H1 (cell line): ENCODE results near the gene PLB1. TPM values are rescaled to one million over a fixed set of nuclear protein-coding genes. Genes with fewer than 3 reads are reported as not detected.

Source experiments
- CTCF ChIA-PET: fragments of 300-600 bp; sonication (Branson Sonifier 250); formaldehyde crosslinking; loops from one replicate; lab custom pipeline; 2021; ENCODE audit not compliant: partially characterized antibody; lab: Charles Lee
- POLR2A ChIA-PET: fragments of 300-600 bp; sonication (Branson Sonifier 250); formaldehyde crosslinking; loops from one replicate; lab custom pipeline; 2021; ENCODE audit warnings: inconsistent platforms; ENCODE audit not compliant: partially characterized antibody; lab: Charles Lee
- DNase-seq, 2 experiments: peaks; one replicate each; pipeline versions ENCODE4 v3.0.0 to v3.0.0-alpha.2; 2010 to 2022; ENCODE audit warnings: low spot score in 2 of 2, low read depth in 1 of 2, mixed read lengths in 1 of 2
- FAIRE-seq: peaks from 2 replicates; lab custom pipeline; 2011; peaks lifted over from hg19 to GRCh38; lab: Jason Lieb, UNC
- H2AFZ ChIP-seq: 2 replicates; pipeline ENCODE4 v1.8.1; 2012; ENCODE audit warnings: low read length, inconsistent platforms
- H2AK5ac ChIP-seq: 2 replicates; pipeline ENCODE4 v1.6.1; 2013; ENCODE audit warnings: low read depth, low read length
- H2BK120ac ChIP-seq: replicated peaks from 2 replicates; pipeline ENCODE3; 2013; ENCODE audit warnings: low read depth, low read length, inconsistent platforms
- H2BK12ac ChIP-seq: 2 replicates; pipeline ENCODE4 v1.6.1; 2013; ENCODE audit warnings: low read depth, low read length
- H2BK15ac ChIP-seq: 2 replicates; pipeline ENCODE4 v1.6.1; 2013; ENCODE audit warnings: low read length
- H2BK20ac ChIP-seq: 2 replicates; pipeline ENCODE4 v1.6.1; 2013; ENCODE audit warnings: low read length
- H2BK5ac ChIP-seq: 2 replicates; pipeline ENCODE4 v1.6.1; 2013; ENCODE audit warnings: low read depth, low read length
- H3K14ac ChIP-seq: 2 replicates; pipeline ENCODE4 v1.6.1; 2013; ENCODE audit warnings: inconsistent platforms; ENCODE audit not compliant: insufficient read length
- H3K18ac ChIP-seq: 2 replicates; pipeline ENCODE4 v1.6.1; 2013; ENCODE audit warnings: low read length; ENCODE audit errors: extremely low read depth
- H3K23ac ChIP-seq: 2 replicates; pipeline ENCODE4 v1.6.1; 2013; ENCODE audit warnings: inconsistent platforms; ENCODE audit not compliant: insufficient read length
- H3K23me2 ChIP-seq: 2 replicates; pipeline ENCODE4 v1.6.1; 2013; ENCODE audit warnings: low read depth, low read length
- H3K27ac ChIP-seq: 2 replicates; pipeline ENCODE4 v1.6.1; 2011; ENCODE audit warnings: low read depth, low read length, inconsistent platforms
- H3K27me3 ChIP-seq, 4 experiments: replicated peaks in 1 of 4; 1 replicate in 1 of 4; 2 replicates in 3 of 4; pipeline versions ENCODE4 v1.6.1 to v1.8.1; 2011 to 2013; ENCODE audit warnings: low read length in 3 of 4, mild to moderate bottlenecking in 3 of 4, inconsistent platforms in 2 of 4, mixed read lengths in 2 of 4, moderate library complexity in 1 of 4; ENCODE audit not compliant: control insufficient read depth in 3 of 4, insufficient read depth in 3 of 4; ENCODE audit errors: extremely low read depth in 1 of 4
- H3K36me3 ChIP-seq, 4 experiments: 2 replicates each; pipeline versions ENCODE4 v1.6.1 to v1.8.1; 2011 to 2013; ENCODE audit warnings: mild to moderate bottlenecking in 4 of 4, low read length in 3 of 4, moderate library complexity in 2 of 4, control low read depth in 1 of 4, inconsistent platforms in 1 of 4; ENCODE audit not compliant: insufficient read depth in 4 of 4, control insufficient read depth in 2 of 4
- H3K4ac ChIP-seq: replicated peaks from 2 replicates; pipeline ENCODE3; 2013; ENCODE audit warnings: low read length, low read depth, mixed read lengths, inconsistent platforms; ENCODE audit not compliant: insufficient read length
- H3K4me1 ChIP-seq, 4 experiments: replicated peaks in 1 of 4; 1 replicate in 1 of 4; 2 replicates in 3 of 4; pipeline versions ENCODE4 v1.6.1 to v1.8.1; 2011 to 2013; ENCODE audit warnings: low read length in 3 of 4, inconsistent platforms in 2 of 4, mixed read lengths in 1 of 4; ENCODE audit not compliant: insufficient read depth in 4 of 4, control insufficient read depth in 3 of 4
- H3K4me2 ChIP-seq, 2 experiments: 2 replicates each; pipeline versions ENCODE4 v1.6.1 to v1.8.1; 2011 to 2013; ENCODE audit warnings: low read depth in 2 of 2, low read length in 2 of 2, control low read depth in 1 of 2, inconsistent platforms in 1 of 2, mild to moderate bottlenecking in 1 of 2; ENCODE audit not compliant: insufficient read depth in 1 of 2
- H3K4me3 ChIP-seq, 4 experiments: fragments of 200-600, 300-600 bp in 1 of 4; sonication (generic), shearing (Covaris generic), sonication (Bioruptor Twin) in 1 of 4; 2 replicates each; pipeline versions ENCODE4 v1.5.1 to v1.8.1; 2011 to 2016; ENCODE audit warnings: low read length in 4 of 4, low read depth in 3 of 4, control low read depth in 2 of 4, inconsistent platforms in 2 of 4, mild to moderate bottlenecking in 2 of 4, mixed read lengths in 1 of 4, moderate library complexity in 1 of 4; ENCODE audit not compliant: insufficient read depth in 2 of 4; ENCODE audit errors: extremely low read depth in 1 of 4
- H3K56ac ChIP-seq: replicated peaks from 2 replicates; pipeline ENCODE3; 2013; ENCODE audit warnings: low read depth, mild to moderate bottlenecking, mixed read lengths, low read length, inconsistent platforms; ENCODE audit not compliant: insufficient read length
- H3K79me1 ChIP-seq: 2 replicates; pipeline ENCODE4 v1.6.1; 2013; ENCODE audit warnings: low read depth, low read length, control low read depth
- H3K79me2 ChIP-seq, 2 experiments: 2 replicates each; pipeline versions ENCODE4 v1.6.1 to v1.8.1; 2012 to 2013; ENCODE audit warnings: low read length in 2 of 2, mild to moderate bottlenecking in 2 of 2, inconsistent platforms in 1 of 2; ENCODE audit not compliant: insufficient read depth in 2 of 2, control insufficient read depth in 1 of 2
- H3K9ac ChIP-seq, 4 experiments: replicated peaks in 1 of 4; 1 replicate in 1 of 4; 2 replicates in 3 of 4; pipeline versions ENCODE4 v1.6.1 to v1.8.1; 2011 to 2013; ENCODE audit warnings: low read depth in 3 of 4, low read length in 3 of 4, control low read depth in 2 of 4, mild to moderate bottlenecking in 2 of 4, moderate library complexity in 2 of 4, inconsistent platforms in 1 of 4; ENCODE audit errors: extremely low read depth in 1 of 4
- H3K9me3 ChIP-seq, 2 experiments: 2 replicates each; pipeline versions ENCODE4 v1.6.1 to v1.8.1; 2012 to 2013; ENCODE audit warnings: mild to moderate bottlenecking in 2 of 2, moderate library complexity in 2 of 2, control low read depth in 1 of 2, inconsistent platforms in 1 of 2, low read depth in 1 of 2, low read length in 1 of 2, mixed read lengths in 1 of 2; ENCODE audit not compliant: insufficient read depth in 2 of 2
- H4K20me1 ChIP-seq, 2 experiments: replicated peaks in 1 of 2; 2 replicates each; pipeline versions ENCODE3 to v1.8.1; 2011 to 2013; ENCODE audit warnings: inconsistent platforms in 2 of 2, low read length in 2 of 2, mild to moderate bottlenecking in 1 of 2; ENCODE audit not compliant: insufficient read depth in 2 of 2, control insufficient read depth in 1 of 2
- H4K5ac ChIP-seq: 2 replicates; pipeline ENCODE4 v1.6.1; 2013; ENCODE audit warnings: low read length, low read depth, mixed read lengths, inconsistent platforms; ENCODE audit not compliant: insufficient read length
- H4K8ac ChIP-seq: 2 replicates; pipeline ENCODE4 v1.8.0; 2013; ENCODE audit warnings: mild to moderate bottlenecking, moderate library complexity, low read length, inconsistent platforms; ENCODE audit not compliant: insufficient read depth; ENCODE audit errors: extremely low read depth
- H4K91ac ChIP-seq: replicated peaks from 2 replicates; pipeline ENCODE3; 2013; ENCODE audit warnings: low read length, mixed read lengths, inconsistent platforms; ENCODE audit not compliant: insufficient read length
- ASH2L ChIP-seq: fragments of 200-600, 300-600 bp; sonication (generic); IDR thresholded peaks from one replicate; pipeline ENCODE4 v1.7.1; 2017; ENCODE audit warnings: low read length
- CTBP2 ChIP-seq: IDR thresholded peaks from 2 replicates; pipeline ENCODE4 v1.7.0; 2011; ENCODE audit warnings: borderline replicate concordance, mild to moderate bottlenecking, moderate library complexity, mixed read lengths, low read length; ENCODE audit not compliant: insufficient read depth, insufficient read length
- EP300 ChIP-seq, 2 experiments: IDR thresholded peaks; 1 replicate in 1 of 2; 2 replicates in 1 of 2; pipeline ENCODE4 v1.6.1; 2011 to 2012; ENCODE audit warnings: low read depth in 2 of 2, low read length in 2 of 2, mild to moderate bottlenecking in 2 of 2, borderline replicate concordance in 1 of 2, inconsistent platforms in 1 of 2, moderate library complexity in 1 of 2
- FOSL1 ChIP-seq: IDR thresholded peaks from 2 replicates; pipeline ENCODE4 v1.6.1; 2011; ENCODE audit warnings: mild to moderate bottlenecking, low read depth, low read length, moderate library complexity; ENCODE audit not compliant: insufficient read depth
- GABPA ChIP-seq: IDR thresholded peaks from 2 replicates; pipeline ENCODE4 v1.6.1; 2011; ENCODE audit warnings: mild to moderate bottlenecking, low read length, moderate library complexity, borderline replicate concordance; ENCODE audit not compliant: insufficient read depth
- JUND ChIP-seq: IDR thresholded peaks from 2 replicates; pipeline ENCODE4 v1.6.1; 2011; ENCODE audit warnings: mild to moderate bottlenecking, improper control_type of control experiment, low read length
- MAFK ChIP-seq: IDR thresholded peaks from 2 replicates; pipeline ENCODE4 v1.6.1; 2012; ENCODE audit warnings: low read depth, mild to moderate bottlenecking, improper control_type of control experiment, low read length
- TCF12 ChIP-seq: IDR thresholded peaks from 2 replicates; pipeline ENCODE4 v1.6.1; 2011; ENCODE audit warnings: low read depth, mild to moderate bottlenecking, low read length
- whole genome bisulfite sequencing, 2 experiments: shearing (Covaris generic) in 1 of 2; methylation state at CpG; one replicate each; pipeline versions ENCODE4 v1.1.6 to v1.1.7; 2013 to 2015; ENCODE audit warnings: low lambda C conversion rate in 2 of 2, mixed read lengths in 2 of 2, inconsistent platforms in 1 of 2, low coverage in 1 of 2, missing lambda C conversion rate in 1 of 2; ENCODE audit not compliant: insufficient replicate concordance in 2 of 2, insufficient coverage in 1 of 2, insufficient read length in 1 of 2; ENCODE audit errors: extremely low coverage in 1 of 2, missing lambda C conversion rate in 1 of 2; 5-methylcytosine and 5-hydroxymethylcytosine counted together
- polyA plus RNA-seq, 7 experiments: library from polyadenylated mRNA; depleted of rRNA in 3 of 7; stranded (reverse) in 5 of 7; unstranded in 2 of 7; fragments of >200 nt in 5 of 7; fragments of 200-250 nt in 2 of 7; gene quantifications; 1 replicate in 5 of 7; 2 replicates in 1 of 7; 4 replicates in 1 of 7; pipeline versions ENCODE4 v1.2.1 to v1.2.3, GENCODE V29; 2011 to 2013; ENCODE audit warnings: missing spikeins in 2 of 7, mixed read lengths in 2 of 7
- total RNA-seq: library from RNA; stranded (reverse); fragmentation: NEBNext Ultra II Directional; extraction: Animal tissue kit (Norgen Biotek cat#: 25700); gene quantifications from 2 replicates; pipeline ENCODE4 v1.2.1, GENCODE V29; 2021

PLB1 gene
- total and polyA plus RNA-seq, 2 of the 8 experiments (the other 6 are each of a cell fraction or from before 2014, with no cell fraction given): 0.20 to 0.36 TPM

DNA sequence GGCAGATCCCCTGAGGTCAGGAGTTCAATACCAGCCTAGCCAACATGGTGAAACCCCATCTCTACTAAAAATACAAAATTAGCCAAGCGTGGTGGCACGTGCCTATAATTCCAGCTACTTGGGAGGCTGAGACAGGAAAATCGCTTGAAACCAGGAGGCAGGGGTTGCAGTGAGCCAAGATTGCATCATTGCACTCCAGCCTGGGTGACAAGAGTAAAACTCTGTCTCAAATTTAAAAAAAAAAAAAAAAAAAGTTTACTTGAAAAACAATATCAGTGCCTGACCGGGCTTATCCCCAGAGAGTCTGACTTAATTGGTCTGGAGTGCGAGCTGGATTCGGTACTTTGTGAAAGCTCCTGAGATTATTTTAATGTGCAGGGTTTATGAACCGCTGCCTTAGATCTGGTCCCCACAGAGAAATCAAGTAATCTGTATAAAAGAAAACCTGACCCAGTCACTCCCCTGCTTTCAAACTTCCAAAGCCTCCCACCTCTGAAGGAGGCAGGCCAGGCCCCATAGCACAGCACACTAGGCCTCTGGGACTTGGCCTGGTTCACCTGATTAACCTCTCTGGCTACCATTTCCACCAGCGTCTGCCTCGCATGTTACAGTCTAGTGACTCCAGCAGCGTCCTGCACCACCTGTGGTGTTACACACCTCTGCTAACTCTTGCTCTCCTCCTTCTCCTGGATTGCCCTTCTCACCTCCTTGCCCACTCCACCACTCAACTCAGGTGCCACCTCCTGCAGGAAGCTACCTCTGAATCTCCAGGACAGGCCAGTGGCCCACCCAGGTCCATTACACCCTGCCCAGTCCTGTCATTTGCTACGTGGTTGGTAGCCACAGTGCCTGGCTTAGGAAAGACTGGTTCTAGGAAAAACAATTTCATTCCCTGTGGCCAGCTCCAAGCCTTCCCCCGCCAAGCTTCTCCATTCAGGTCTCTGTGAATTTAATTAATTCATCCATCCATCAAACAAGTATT lies 141.5 kb downstream of the PLB1 start:
- no peaks in the 10 kb centered on the region for H3K36me3 ChIP-seq
- H3K23me2 ChIP-seq: no peaks in the 10 kb centered on the region
- H3K27ac ChIP-seq: no peak overlapping the region
- H3K4me1 ChIP-seq: no peaks in the 10 kb centered on the region
- no peaks in the 10 kb centered on the region for H3K79me2 ChIP-seq
- H3K4ac ChIP-seq: no peak overlapping the region
- H3K14ac ChIP-seq: no peak overlapping the region
- H3K79me1 ChIP-seq: no peaks in the 10 kb centered on the region
- no peak overlapping the region for H2BK20ac ChIP-seq
- TF ChIP-seq FOSL1: no peak
- TF ChIP-seq EP300 (IDR thresholded peaks at IDR 0.05; ENCODE audit: borderline replicate concordance in 1 of 2, low read depth in 2 of 2, low read length in 2 of 2): no peak
- no peak for TF ChIP-seq ASH2L
- TF ChIP-seq MAFK: no peak
- no peak for TF ChIP-seq GABPA
- no peak for TF ChIP-seq CTBP2
- no peak for TF ChIP-seq TCF12
- no peak for TF ChIP-seq JUND
- WGBS, 2 experiments: 94% methylated on average over 12 of the region's 12 CpGs; no CpG with 5 or more reads in 1 of the 2 experiments
- H3K4me3 ChIP-seq: no peak overlapping the region
- CTCF ChIA-PET: interaction anchor here (1.0 to 3.6 kb wide), 5 partner anchors 15 to 59 kb away, joined by 3 to 13 read pairs (median 3); no protein-coding TSS in a partner anchor
- no peaks in the 10 kb centered on the region for H3K27me3 ChIP-seq
- no peak overlapping the region for H2BK12ac ChIP-seq
- no peaks in the 10 kb centered on the region for H3K9me3 ChIP-seq
- H3K56ac ChIP-seq: no peak overlapping the region
- no peak overlapping the region for H3K23ac ChIP-seq
- FAIRE-seq: no peak
- no peaks in the 10 kb centered on the region for H4K20me1 ChIP-seq
- 0 out of 2 replicates have a peak overlapping the region, but pooled peaks have one; percentile 61 for H2BK15ac ChIP-seq
- H2BK120ac ChIP-seq: no peak overlapping the region
- no peak overlapping the region for H2BK5ac ChIP-seq
- no peak overlapping the region for H3K18ac ChIP-seq
- no peak for DNase-seq
- no peak overlapping the region for H4K91ac ChIP-seq
- H4K8ac ChIP-seq: no peak overlapping the region
- H3K9ac ChIP-seq: no peak overlapping the region
- POLR2A ChIA-PET: no interaction called here
- H3K4me2 ChIP-seq: no peak overlapping the region
- H2AFZ ChIP-seq: no peak overlapping the region; the same call in 1 of the 2 replicates
- H4K5ac ChIP-seq: no peak overlapping the region
- 0 out of 2 replicates have a peak overlapping the region, but pooled peaks have one; percentile 39 for H2AK5ac ChIP-seq
